HG03354 (cell line): ENCODE data around the gene TRIM39.

Experiments
- ATAC-seq: cut with Tn5 transposase; IDR thresholded peaks from one replicate; pipeline ENCODE4 v1.9.1; 2021; ENCODE audit warnings: mild to moderate bottlenecking; ENCODE audit not compliant: unreplicated experiment, poor library complexity, severe bottlenecking

TRIM39 gene

GRCh38 chr6:30325873-30326525 lies 728 bp upstream of the TRIM39 start:
- ATAC-seq, result peak; percentile 50

GRCh38 chr6:30327232-30327746 lies 562 bp downstream of the TRIM39 start:
- peak; percentile 1 for ATAC-seq

DNA sequence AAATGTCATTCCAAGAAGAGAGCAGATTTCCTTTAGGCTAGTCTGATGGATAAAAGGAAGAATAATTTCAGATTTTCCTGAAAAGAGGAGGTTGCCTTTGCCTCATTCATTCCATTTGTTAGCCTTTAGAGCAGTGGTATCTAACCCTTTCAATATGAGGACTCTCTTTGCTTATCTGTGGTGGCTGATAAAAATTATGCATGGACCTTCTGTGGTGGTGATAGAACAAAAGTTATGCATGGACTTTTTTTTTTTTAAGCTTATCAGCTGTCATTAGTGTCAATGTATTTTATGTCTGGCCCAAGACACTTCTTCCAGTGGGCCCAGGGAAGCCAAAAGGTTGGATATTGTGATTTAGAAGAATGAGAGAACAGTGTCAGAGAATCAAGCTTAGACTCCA lies 1.7 kb downstream of the TRIM39 start:
- no peak for ATAC-seq

DNA sequence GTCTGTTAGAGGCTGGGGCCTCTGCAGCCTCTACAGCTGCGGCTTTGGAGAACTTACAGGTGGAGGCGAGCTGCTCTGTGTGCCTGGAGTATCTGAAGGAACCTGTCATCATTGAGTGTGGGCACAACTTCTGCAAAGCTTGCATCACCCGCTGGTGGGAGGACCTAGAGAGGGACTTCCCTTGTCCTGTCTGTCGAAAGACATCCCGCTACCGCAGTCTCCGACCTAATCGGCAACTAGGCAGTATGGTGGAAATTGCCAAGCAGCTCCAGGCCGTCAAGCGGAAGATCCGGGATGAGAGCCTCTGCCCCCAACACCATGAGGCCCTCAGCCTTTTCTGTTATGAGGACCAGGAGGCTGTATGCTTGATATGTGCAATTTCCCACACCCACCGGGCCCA lies 2.6 kb downstream of the TRIM39 start:
- ATAC-seq, result no peak

DNA sequence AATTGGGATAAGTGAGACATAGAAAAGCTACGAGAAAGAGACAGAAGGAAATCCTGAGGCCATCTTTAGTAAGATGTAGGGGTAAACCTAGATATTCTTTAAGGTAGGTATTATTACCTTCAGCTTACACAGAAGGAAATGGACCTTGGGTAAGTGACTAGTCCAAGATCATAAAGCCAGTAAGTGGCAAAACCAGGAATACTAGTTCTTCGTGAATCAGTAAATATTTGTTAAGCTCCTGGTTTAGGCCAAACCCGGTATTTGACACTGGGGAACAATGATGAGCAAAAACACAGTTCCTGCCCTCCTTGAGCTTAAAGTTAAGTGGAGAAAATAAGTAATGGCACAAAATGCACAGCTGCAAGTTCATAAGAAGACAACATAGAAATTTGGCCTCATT lies 5.3 kb downstream of the TRIM39 start:
- ATAC-seq, result no peak

GRCh38 chr6:30334075-30334783 lies 7.5 kb downstream of the TRIM39 start:
- ATAC-seq, result no peak

DNA sequence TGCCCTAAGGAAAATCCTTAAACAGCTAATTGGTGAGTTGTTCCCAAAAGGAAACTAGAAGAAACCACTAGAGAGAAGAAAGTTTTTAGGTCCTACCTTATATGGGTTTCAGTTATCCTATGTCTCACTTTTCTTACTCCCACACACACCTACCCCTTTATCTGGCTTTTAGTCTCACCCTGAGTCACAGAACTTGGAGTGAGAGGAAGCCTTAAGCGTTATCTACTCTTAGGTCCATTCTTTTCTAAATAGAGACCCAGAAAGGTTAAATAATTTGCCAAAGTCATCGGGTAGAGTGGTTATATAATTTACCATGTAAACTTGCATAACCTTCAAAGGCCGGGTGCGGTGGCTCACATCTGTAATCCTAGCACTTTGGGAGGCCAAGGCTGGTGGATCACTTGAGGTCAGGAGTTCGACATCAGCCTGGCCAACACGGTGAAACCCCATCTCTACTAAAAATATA lies 13.9 kb downstream of the TRIM39 start:
- ATAC-seq, result no peak

DNA sequence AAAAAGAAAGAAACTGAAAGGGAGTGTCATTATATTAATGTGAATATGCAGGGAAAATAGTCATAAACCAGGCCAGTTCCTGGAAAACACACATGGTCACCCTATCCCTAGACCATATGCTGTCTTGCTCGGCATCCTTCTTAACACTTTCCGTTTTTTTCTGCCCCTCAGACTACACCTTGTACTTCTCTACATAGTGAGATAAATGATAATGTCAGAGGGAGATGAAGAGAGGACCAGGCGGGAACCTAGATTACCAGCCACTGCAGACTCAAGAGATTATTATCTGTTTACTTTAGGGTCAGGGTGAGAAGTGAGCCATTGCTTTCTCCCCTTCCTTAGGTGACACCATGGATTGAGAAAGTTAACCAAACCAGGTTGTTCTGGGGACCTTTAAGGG lies 14.5 kb downstream of the TRIM39 start:
- no peak for ATAC-seq

DNA sequence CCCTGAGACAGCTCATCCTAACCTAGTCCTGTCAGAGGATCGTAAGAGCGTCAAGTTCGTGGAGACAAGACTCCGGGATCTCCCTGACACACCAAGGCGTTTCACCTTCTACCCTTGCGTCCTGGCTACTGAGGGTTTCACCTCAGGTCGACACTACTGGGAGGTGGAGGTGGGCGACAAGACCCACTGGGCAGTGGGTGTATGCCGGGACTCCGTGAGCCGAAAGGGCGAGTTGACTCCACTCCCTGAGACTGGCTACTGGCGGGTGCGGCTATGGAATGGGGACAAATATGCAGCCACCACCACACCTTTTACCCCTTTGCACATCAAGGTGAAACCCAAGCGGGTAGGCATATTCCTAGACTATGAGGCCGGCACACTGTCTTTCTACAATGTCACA lies 15.0 kb downstream of the TRIM39 start:
- no peak for ATAC-seq

DNA sequence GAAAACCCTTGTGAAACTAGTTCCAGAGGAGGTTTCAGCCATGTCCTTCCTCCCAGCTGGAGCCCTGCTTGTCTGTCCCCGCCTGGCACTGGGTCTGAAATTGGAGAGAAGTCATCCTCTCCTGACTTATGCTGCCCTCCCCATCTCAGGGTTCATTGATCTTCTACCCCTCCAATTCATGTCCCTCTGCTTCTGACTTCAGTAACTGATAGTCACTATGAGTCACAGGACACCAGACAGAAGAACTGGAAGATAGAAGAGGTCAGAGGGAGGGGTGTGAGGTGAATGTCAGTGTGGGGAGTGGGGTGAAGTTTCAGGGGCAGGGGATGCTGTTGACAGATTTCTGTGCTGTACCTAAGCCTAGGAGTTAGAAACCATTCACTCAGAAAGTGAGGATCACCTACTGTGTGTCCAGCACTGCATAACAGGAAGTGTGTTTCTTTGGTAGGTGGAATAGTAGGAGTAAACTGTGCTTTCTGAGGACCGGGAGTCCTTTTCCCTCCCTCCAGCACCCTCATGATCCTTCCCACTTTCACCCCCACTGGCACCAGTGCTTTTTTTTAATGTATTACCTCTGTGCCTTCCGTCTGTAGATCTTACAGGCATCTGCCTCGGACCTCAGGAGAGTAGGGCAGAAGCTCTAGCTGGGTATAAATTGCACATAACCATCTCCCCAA lies 17.6 kb downstream of the TRIM39 start:
- no peak for ATAC-seq

GRCh38 chr6:30344868-30345671 lies 18.3 kb downstream of the TRIM39 start, which contains the start of gene RPP21:
Gene RPP21, plus strand, starts transcription at chr6:30345156. Its CDS starts 16 bp downstream, at chr6:30345172.
- ATAC-seq, result peak; percentile 94

- ATAC-seq, result no peak
Observed at GRCh38 chr6:30345852-30346251, 19.1 kb downstream of the TRIM39 start.

- ATAC-seq, result no peak
Observed at GRCh38 chr6:30348957-30349356, 22.2 kb downstream of the TRIM39 start.

DNA sequence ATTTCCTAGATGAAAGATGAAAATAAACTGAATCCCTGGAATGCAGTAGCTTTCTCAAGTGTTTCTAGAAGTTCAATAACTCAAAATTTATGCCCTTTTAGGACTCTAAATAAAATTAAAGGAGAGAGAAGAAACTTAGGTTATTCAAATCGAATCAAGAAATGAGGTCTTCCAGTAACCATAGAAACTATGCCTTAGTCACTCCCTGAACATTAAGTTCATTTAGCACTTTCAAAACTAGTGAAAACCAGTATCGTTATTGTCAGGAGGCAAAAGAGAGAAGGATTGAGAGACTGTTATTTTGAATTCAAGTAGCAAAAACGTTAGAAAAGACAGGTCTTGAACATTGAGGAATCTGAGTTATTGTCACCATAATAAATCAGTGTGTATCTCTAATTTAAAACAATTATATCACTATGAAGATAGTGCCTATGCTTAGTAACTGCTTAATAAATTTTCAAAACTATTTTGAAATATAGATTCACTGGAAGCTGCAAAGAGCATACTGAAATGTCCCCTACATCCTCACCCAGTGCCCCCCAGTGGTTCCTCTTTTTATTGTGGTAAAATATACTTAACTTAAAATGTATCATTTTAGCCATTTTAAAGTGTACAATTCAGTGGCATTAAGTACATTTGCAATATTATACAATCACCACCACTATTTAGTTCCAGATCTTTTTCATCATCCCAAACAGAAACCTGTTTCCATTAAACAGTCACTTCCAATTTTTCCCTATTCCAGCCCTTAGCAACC lies 22.9 kb downstream of the TRIM39 start:
- ATAC-seq, result no peak

DNA sequence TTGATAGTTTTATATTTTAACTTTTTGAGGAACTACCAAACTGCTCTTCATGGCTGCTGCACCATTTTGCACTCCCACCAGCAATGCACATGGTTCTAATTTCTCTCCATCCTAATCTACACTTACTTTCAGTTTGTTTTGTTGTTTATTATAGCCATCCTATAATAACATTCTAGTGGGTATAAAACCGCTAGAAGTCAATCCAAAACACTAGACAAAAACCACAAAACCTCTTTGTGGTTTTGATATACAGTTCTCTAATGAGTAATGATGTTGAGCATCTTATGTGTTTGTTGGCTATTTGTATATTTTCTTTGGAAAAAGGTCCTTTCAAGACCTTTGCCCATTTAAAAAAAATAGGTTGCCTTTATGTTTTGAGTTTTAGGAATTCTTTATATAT lies 23.8 kb downstream of the TRIM39 start:
- no peak for ATAC-seq

DNA sequence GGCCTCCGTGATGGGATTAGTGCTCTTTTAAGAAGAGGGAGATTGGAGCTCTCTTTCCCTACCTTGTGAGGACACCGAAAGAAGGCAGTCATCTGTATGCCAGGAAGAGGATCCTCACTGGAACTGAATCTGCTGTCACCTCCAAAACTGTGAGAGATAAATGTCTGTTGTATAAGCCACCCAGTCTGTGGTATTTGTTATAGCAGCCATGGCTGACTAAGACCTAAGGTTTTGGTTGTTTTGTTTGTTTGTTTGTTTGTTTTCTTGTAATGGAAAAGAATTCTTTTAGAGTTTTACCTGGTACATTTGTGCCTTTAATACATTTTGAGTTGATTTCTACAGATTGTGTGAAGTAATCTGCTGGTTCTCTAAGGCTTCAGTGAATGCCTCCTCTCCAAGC lies 25.8 kb downstream of the TRIM39 start:
- no peak for ATAC-seq

GRCh38 chr6:30355281-30355680 lies 28.6 kb downstream of the TRIM39 start:
- no peak for ATAC-seq

DNA sequence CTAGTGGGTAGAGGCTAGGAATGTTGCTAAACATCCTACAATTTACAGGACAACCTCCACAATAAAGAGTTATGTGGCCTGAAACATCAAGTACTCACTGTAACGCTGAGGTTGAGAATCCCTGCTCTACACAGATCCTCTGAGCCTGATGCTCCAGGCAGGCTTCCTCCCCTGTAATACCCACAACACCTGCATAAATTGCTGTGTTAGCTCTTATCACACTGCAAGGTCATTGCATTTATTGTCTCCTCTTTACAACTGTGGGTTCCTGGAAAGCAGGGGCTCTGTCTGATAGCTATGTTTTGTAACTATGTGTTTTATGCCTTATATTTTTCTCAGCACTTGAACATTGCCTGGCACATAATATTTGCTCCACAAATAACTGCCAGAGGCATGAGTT lies 29.8 kb downstream of the TRIM39 start:
- ATAC-seq, result no peak
